ENCODE results near the gene HTR6.

DNA sequence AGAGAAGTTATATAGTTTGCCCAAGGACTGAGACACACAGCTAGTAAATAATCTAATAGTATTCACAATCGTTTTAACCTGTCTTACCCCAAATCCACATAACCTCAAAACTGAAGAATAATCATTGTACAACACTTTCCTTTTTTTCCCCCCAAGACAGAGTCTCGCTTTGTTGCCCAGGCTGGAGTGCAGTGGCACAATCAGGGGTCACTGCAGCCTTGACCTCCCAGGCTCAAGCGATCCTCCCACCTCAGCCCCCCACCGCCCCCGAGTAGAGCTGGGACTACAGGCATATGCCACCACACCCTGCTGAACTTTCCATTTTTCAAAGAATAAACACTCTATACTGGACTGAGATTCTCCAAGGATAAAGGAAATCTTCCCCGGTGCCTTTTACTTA, 49.2 kb upstream of the HTR6 start:
- TF ChIP-seq POLR2A (IDR thresholded peaks at IDR 0.05; ENCODE audit: low read depth, low read length) = no peak
- no peak for TF ChIP-seq POLR2AphosphoS5 (IDR thresholded peaks at IDR 0.05; ENCODE audit: low read depth, low read length)

All from GM12891 (cell line).